HepG2 (cell line): ENCODE results near the gene YIPF3. TPM values are rescaled to one million over a fixed set of nuclear protein-coding genes. Genes with fewer than 3 reads are reported as not detected.

ENCODE experiments used
- ATF5 ChIP-seq: sonication (generic); formaldehyde crosslinking; IDR thresholded peaks from 2 replicates; pipeline ENCODE4 v1.4.0; 2020; ENCODE audit warnings: mild to moderate bottlenecking, low read depth, missing genetic modification reagents
- BATF2 ChIP-seq: sonication (generic); formaldehyde crosslinking; IDR thresholded peaks from 2 replicates; pipeline ENCODE4 v1.8.0; 2022; ENCODE audit warnings: mild to moderate bottlenecking, missing genetic modification reagents, moderate library complexity
- ELF1 ChIP-seq: sonication (generic); formaldehyde crosslinking; IDR thresholded peaks from 2 replicates; pipeline ENCODE4 v1.4.0; 2020; ENCODE audit warnings: missing genetic modification reagents
- HES4 ChIP-seq: sonication (generic); formaldehyde crosslinking; IDR thresholded peaks from 2 replicates; pipeline ENCODE4 v1.9.0; 2021; ENCODE audit warnings: mild to moderate bottlenecking, missing genetic modification reagents, borderline replicate concordance
- IKZF5 ChIP-seq: IDR thresholded peaks from 2 replicates; pipeline ENCODE4 v1.6.1; 2018; ENCODE audit warnings: missing genetic modification reagents, mild to moderate bottlenecking, missing compliant biosample characterization
- IRX3 ChIP-seq: sonication (generic); formaldehyde crosslinking; IDR thresholded peaks from 2 replicates; pipeline ENCODE4 v1.8.1; 2023; ENCODE audit warnings: mild to moderate bottlenecking, low read depth, missing genetic modification reagents, borderline replicate concordance
- KDM6A ChIP-seq: IDR thresholded peaks from 2 replicates; pipeline ENCODE4 v1.6.1; 2016; ENCODE audit warnings: low read depth
- MED1 ChIP-seq: sonication (generic); formaldehyde crosslinking; IDR thresholded peaks from 2 replicates; pipeline ENCODE4 v1.4.0; 2020; ENCODE audit warnings: missing genetic modification reagents
- MLX ChIP-seq: IDR thresholded peaks from 2 replicates; pipeline ENCODE4 v1.6.1; 2016
- PAX8 ChIP-seq: sonication (generic); formaldehyde crosslinking; IDR thresholded peaks from 2 replicates; pipeline ENCODE4 v1.8.0; 2022; ENCODE audit warnings: mild to moderate bottlenecking, missing genetic modification reagents, borderline replicate concordance
- PRMT3 ChIP-seq: sonication (generic); formaldehyde crosslinking; IDR thresholded peaks from 2 replicates; pipeline ENCODE4 v1.8.1; 2022; ENCODE audit warnings: low read depth, mild to moderate bottlenecking, moderate library complexity, missing genetic modification reagents, borderline replicate concordance
- REST ChIP-seq, 2 experiments: IDR thresholded peaks; 2 replicates each; pipeline ENCODE4 v1.6.1; 2011 to 2012; ENCODE audit warnings: low read length in 2 of 2, borderline replicate concordance in 1 of 2, low read depth in 1 of 2, mild to moderate bottlenecking in 1 of 2, moderate library complexity in 1 of 2
- TBX2 ChIP-seq: sonication (generic); formaldehyde crosslinking; IDR thresholded peaks from 2 replicates; pipeline ENCODE4 v1.5.0; 2020; ENCODE audit warnings: missing genetic modification reagents, mild to moderate bottlenecking, borderline replicate concordance
- TGIF2 ChIP-seq: IDR thresholded peaks from 2 replicates; pipeline ENCODE4 v1.6.1; 2016; ENCODE audit warnings: control low read depth, missing compliant biosample characterization
- THAP8 ChIP-seq: sonication (generic); formaldehyde crosslinking; IDR thresholded peaks from 2 replicates; pipeline ENCODE4 v1.5.1; 2020; ENCODE audit warnings: missing genetic modification reagents, mild to moderate bottlenecking, borderline replicate concordance
- ZBTB42 ChIP-seq: sonication (generic); formaldehyde crosslinking; IDR thresholded peaks from 2 replicates; pipeline ENCODE4 v1.5.0; 2020; ENCODE audit warnings: mild to moderate bottlenecking, missing genetic modification reagents
- ZFP36L2 ChIP-seq: sonication (generic); formaldehyde crosslinking; IDR thresholded peaks from 2 replicates; pipeline ENCODE4 v1.4.0; 2020; ENCODE audit warnings: missing genetic modification reagents
- ZNF10 ChIP-seq: sonication (generic); formaldehyde crosslinking; IDR thresholded peaks from 2 replicates; pipeline ENCODE4 v1.4.0; 2020; ENCODE audit warnings: mild to moderate bottlenecking, low read depth, missing genetic modification reagents, borderline replicate concordance
- ZNF44 ChIP-seq: sonication (generic); formaldehyde crosslinking; IDR thresholded peaks from 2 replicates; pipeline ENCODE4 v1.5.1; 2020; ENCODE audit warnings: mild to moderate bottlenecking, missing genetic modification reagents
- ZNF570 ChIP-seq: sonication (generic); formaldehyde crosslinking; IDR thresholded peaks from 2 replicates; pipeline ENCODE4 v1.4.0; 2020; ENCODE audit warnings: mild to moderate bottlenecking, missing genetic modification reagents, borderline replicate concordance
- ZSCAN31 ChIP-seq: sonication (generic); formaldehyde crosslinking; IDR thresholded peaks from 2 replicates; pipeline ENCODE4 v1.5.0; 2020; ENCODE audit warnings: low read depth, mild to moderate bottlenecking, missing genetic modification reagents
- ZSCAN5A ChIP-seq: sonication (generic); formaldehyde crosslinking; IDR thresholded peaks from 2 replicates; pipeline ENCODE4 v1.8.0; 2022; ENCODE audit warnings: mild to moderate bottlenecking, missing genetic modification reagents, borderline replicate concordance
- polyA plus RNA-seq, 8 experiments: library from polyadenylated mRNA; depleted of rRNA in 3 of 8; stranded (reverse) in 7 of 8; unstranded in 1 of 8; fragments of >200 nt; fragmentation: Illumina TruSeq in 4 of 8; extraction: Trizol in 4 of 8; gene quantifications; 2 replicates each; pipeline versions ENCODE4 v1.2.1 to v1.2.3, GENCODE V29; 2011 to 2016; ENCODE audit warnings: low read depth in 4 of 8, missing spikeins in 1 of 8, mixed read lengths in 1 of 8; ENCODE audit not compliant: insufficient read depth in 1 of 8
- total RNA-seq, 5 experiments: library from RNA; depleted of rRNA; stranded (reverse); fragments of >200 nt; fragmentation: Illumina TruSeq; extraction: Trizol; gene quantifications; 2 replicates each; pipeline ENCODE4 v1.2.3, GENCODE V29; 2016; ENCODE audit warnings: low read depth in 1 of 5

The YIPF3 gene
- total and polyA plus RNA-seq, 2 of the 13 experiments (the other 11 are each of a cell fraction or from before 2014, with no cell fraction given): 107 to 206 TPM

- peak in 1 of 2 experiments; percentile 69; a peak in 2 of 4 replicates for TF ChIP-seq REST (IDR thresholded peaks at IDR 0.05; ENCODE audit: borderline replicate concordance in 1 of 2, low read depth in 1 of 2, low read length in 2 of 2)
- TF ChIP-seq BATF2 (CRISPR knock-in tag): no peak
- no peak for TF ChIP-seq KDM6A (CRISPR knock-in tag)
- TF ChIP-seq ZBTB42 (CRISPR knock-in tag): no peak
- TF ChIP-seq MED1 (CRISPR knock-in tag): no peak
- TF ChIP-seq MLX: no peak
- no peak for TF ChIP-seq ATF5 (CRISPR knock-in tag)
- TF ChIP-seq TGIF2 (CRISPR knock-in tag): no peak
- TF ChIP-seq ELF1 (CRISPR knock-in tag): no peak
- TF ChIP-seq ZNF10 (CRISPR knock-in tag): no peak
- no peak for TF ChIP-seq ZFP36L2 (CRISPR knock-in tag)
- no peak for TF ChIP-seq ZNF570 (CRISPR knock-in tag)
- TF ChIP-seq IRX3: no peak
- no peak for TF ChIP-seq PAX8
- TF ChIP-seq HES4: 0 out of 2 replicates have a peak, but pooled peaks have one; percentile 9
- no peak for TF ChIP-seq THAP8 (CRISPR knock-in tag)
- TF ChIP-seq ZSCAN5A (CRISPR knock-in tag): no peak
- 0 out of 2 replicates have a peak, but pooled peaks have one; percentile 25 for TF ChIP-seq TBX2 (CRISPR knock-in tag)
- TF ChIP-seq ZSCAN31 (CRISPR knock-in tag): no peak
- TF ChIP-seq ZNF44 (CRISPR knock-in tag): no peak
- TF ChIP-seq PRMT3 (CRISPR knock-in tag): no peak
- TF ChIP-seq IKZF5 (CRISPR knock-in tag): no peak
Measured at GRCh38 chr6:43492673-43493072, 24.1 kb downstream of the YIPF3 start (continued).
